Esophagus muscularis mucosa (tissue), 4 donors: ENCODE measurements around the gene FALEC.

Experiments used
- CTCF ChIP-seq, 3 experiments: fragments of 200-600 bp in 2 of 3; fragments of 450-650 bp in 1 of 3; sonication (generic) in 2 of 3; IDR thresholded peaks; one replicate each; pipeline ENCODE4 v1.5.1; 2017 to 2019; ENCODE audit warnings: antibody characterized with exemption in 3 of 3, mild to moderate bottlenecking in 2 of 3, moderate library complexity in 1 of 3
- EP300 ChIP-seq: sonication (generic); formaldehyde crosslinking; IDR thresholded peaks from one replicate; pipeline ENCODE4 v1.6.1; 2017; ENCODE audit warnings: antibody characterized with exemption
- POLR2A ChIP-seq: fragments of 450-650 bp; IDR thresholded peaks from one replicate; pipeline ENCODE4 v1.6.1; 2017; ENCODE audit warnings: antibody characterized with exemption, moderate library complexity, mild to moderate bottlenecking, low read depth
- POLR2AphosphoS5 ChIP-seq, 2 donors: sonication (generic); formaldehyde crosslinking; IDR thresholded peaks; one replicate each; pipeline ENCODE4 v1.6.1; 2017; ENCODE audit warnings: antibody characterized with exemption in 2 of 2

- TF ChIP-seq CTCF (IDR thresholded peaks at IDR 0.05) (no peak), POLR2A (no peak), POLR2AphosphoS5 (IDR thresholded peaks at IDR 0.05) (no peak), EP300 (no peak)
Observed at GRCh38 chr1:150567341-150567716, 51.8 kb downstream of the FALEC start.
